Natural killer cell treated with Interleukin-12 subunit alpha and Interleukin-12 subunit beta and Interleukin-15 and Interleukin-18, amount 100 ng/mL, for 72 hours (primary cell): ENCODE measurements around the gene PTBP3. TPM values are rescaled to one million over a fixed set of nuclear protein-coding genes. Genes with fewer than 3 reads are reported as not detected.
"Not testable (repeated sequence)": the region's sequence is repeated elsewhere in the genome, so short reads cannot be mapped to it uniquely, and the experiment has no call there.

Experiments used
- ATAC-seq, 2 donors: fragments of 150-1000 bp; cut with Tn5 transposase in 1 of 2; sonication (Bioruptor Pico), chemical (Tn5 transposase) in 1 of 2; 2 replicates each; pipeline ENCODE4 v1.10.0; 2021
- DNase-seq: peaks from one replicate; pipeline ENCODE4 v3.0.0; 2022; ENCODE audit warnings: low spot score
- H3K27ac Mint-ChIP-seq, 2 donors: 1 replicate in 1 of 2; 2 replicates in 1 of 2; pipeline ENCODE4 v1.8.0; 2022; ENCODE audit warnings: mixed read lengths in 2 of 2, mild to moderate bottlenecking in 1 of 2, moderate library complexity in 1 of 2
- H3K27me3 Mint-ChIP-seq, 2 donors: 1 replicate in 1 of 2; 2 replicates in 1 of 2; pipeline ENCODE4 v1.8.0; 2022; ENCODE audit warnings: mixed read lengths in 2 of 2
- H3K36me3 Mint-ChIP-seq: one replicate; pipeline ENCODE4 v1.8.0; 2022; ENCODE audit warnings: mixed read lengths
- H3K4me1 Mint-ChIP-seq, 2 donors: 1 replicate in 1 of 2; 2 replicates in 1 of 2; pipeline ENCODE4 v1.8.0; 2022; ENCODE audit warnings: low read depth in 2 of 2, mixed read lengths in 2 of 2, mild to moderate bottlenecking in 1 of 2
- H3K4me3 Mint-ChIP-seq: one replicate; pipeline ENCODE4 v1.8.0; 2022; ENCODE audit warnings: mixed read lengths
- H3K9me3 Mint-ChIP-seq: 2 replicates; pipeline ENCODE4 v1.8.0; 2022; ENCODE audit warnings: mixed read lengths
- total RNA-seq, 2 donors: library from RNA; stranded (reverse); gene quantifications; one replicate each; pipeline ENCODE4 v1.2.3, GENCODE V29; 2022

Gene PTBP3, protein sequence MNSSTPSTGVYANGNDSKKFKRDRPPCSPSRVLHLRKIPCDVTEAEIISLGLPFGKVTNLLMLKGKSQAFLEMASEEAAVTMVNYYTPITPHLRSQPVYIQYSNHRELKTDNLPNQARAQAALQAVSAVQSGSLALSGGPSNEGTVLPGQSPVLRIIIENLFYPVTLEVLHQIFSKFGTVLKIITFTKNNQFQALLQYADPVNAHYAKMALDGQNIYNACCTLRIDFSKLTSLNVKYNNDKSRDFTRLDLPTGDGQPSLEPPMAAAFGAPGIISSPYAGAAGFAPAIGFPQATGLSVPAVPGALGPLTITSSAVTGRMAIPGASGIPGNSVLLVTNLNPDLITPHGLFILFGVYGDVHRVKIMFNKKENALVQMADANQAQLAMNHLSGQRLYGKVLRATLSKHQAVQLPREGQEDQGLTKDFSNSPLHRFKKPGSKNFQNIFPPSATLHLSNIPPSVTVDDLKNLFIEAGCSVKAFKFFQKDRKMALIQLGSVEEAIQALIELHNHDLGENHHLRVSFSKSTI
- total RNA-seq, result 100 to 1,000 TPM; 123 to 143 TPM

DNA sequence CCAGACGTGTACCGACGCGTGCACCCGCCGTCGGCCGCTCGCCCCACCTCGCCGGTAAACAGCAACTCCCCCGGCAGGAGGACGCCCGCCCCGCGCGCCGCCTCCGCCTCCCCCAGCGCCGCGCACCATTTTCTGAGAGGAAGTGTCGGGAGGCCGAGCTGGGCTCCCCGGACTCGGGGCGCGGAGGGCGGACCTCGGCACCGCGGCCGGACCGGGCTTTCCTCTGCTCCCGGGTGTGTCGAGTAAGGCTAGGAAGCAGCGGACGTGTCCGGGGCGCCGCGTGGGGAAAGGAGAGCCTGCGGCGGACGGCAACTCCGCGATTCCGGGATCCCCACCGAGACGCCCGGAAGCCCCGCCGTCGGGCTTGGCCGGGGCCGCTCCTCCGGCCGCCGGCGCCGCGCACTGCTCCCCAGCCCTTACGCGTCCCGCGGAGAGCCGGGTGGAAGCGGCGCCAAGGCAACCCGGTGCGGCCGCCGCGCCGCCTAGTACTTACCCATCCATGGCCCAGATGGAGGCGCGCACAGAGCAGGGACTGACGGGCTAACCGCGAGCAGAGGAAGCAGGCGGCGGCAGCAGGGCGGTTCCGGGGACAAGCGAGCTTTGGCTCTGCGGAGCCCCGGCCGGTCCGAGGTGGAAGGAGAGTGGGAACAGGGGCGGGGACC lies at the start of gene PTBP3:
Gene PTBP3 (minus strand): TSS at position 643 of the 662 bp plus-strand sequence. CDS start 35,754 bp downstream, outside the sequence.
- peak within 1 kb of the TSS; percentile 88 for H3K4me3 Mint-ChIP-seq
- peak within 1 kb of the TSS; percentile 90 to 94 for H3K27ac Mint-ChIP-seq
- peak; percentile 76 to 78 for ATAC-seq
- H3K4me1 Mint-ChIP-seq, result peaks cover 29 to 33% of the 10 kb centered on the region in 2 donors
- no peaks in the 10 kb centered on the region for H3K36me3 Mint-ChIP-seq
- no peaks in the 10 kb centered on the region for H3K9me3 Mint-ChIP-seq
- H3K27me3 Mint-ChIP-seq, result no peaks in the 10 kb centered on the region
- DNase-seq, result peak; percentile 90

DNA sequence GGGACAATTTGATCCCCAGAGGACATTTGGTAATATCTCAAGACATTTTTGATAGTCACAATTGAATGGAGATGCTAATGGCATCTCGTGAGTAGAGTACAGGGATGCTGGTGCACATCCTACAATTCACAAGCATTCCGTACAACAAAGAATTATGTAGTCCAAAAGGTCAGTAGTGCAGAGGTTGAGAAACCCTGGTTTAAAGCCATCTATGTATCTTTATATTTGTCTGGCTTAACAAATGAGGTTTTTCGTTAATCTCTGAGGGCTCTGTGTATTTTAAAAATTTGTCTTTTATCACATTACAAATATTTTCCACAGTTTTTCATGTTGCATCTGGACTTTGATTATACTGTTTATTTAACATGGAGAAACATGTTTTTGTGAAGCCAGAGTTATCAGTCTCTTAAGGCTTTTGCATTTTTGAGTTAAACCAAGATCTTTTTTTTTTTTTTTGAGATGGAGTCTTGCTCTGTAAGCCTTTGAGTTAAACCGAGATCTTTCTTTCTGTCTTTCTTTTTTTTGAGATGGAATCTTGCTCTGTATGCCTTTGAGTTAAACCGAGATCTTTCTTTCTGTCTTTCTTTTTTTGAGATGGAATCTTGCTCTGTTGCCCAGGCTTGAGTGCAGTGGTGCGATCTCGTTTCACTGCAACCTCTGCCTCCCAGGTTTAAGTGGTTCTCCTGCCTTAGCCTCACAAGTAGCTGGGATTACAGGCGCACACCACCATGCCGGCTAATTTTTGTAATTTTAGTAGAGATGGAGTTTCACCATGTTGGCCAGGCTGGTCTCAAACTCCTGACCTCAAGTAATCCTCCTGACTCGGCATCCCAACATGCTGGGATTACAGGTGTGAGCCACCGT lies 49.3 kb upstream of the PTBP3 start:
- H3K4me3 Mint-ChIP-seq, result no peak overlapping the region
- H3K4me1 Mint-ChIP-seq, result peaks cover 29 to 43% of the 10 kb centered on the region in 2 donors
- no peaks in the 10 kb centered on the region for H3K9me3 Mint-ChIP-seq
- H3K36me3 Mint-ChIP-seq, result no peaks in the 10 kb centered on the region
- no peaks in the 10 kb centered on the region for H3K27me3 Mint-ChIP-seq
- ATAC-seq, result no peak
- H3K27ac Mint-ChIP-seq, result no peak overlapping the region
- DNase-seq, result no peak

DNA sequence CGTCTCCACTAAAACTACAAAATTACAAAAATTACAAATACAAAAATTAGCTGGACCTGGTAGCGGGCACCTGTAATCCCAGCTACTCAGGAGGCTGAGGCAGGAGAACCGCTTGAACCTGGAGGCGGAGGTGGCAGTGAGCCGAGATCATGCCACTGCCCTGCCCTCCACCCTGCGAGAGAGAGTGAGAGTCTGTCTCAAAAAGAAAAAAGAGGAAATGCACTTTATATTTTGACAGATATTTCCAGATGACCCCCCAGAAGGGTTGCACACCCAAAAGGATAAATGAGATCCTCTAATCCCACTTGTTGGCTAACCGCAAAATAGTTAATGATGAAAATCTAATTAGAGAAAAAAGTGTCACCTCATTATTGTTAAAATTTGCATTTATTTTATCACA lies 48.6 kb upstream of the PTBP3 start:
- peaks cover 33 to 48% of the 10 kb centered on the region in 2 donors for H3K4me1 Mint-ChIP-seq
- H3K27ac Mint-ChIP-seq, result peak overlapping the region in 1 of 2 donors; percentile 100
- ATAC-seq (no peak), DNase-seq (no peak)
- H3K4me3 Mint-ChIP-seq, result no peak overlapping the region
- H3K9me3 Mint-ChIP-seq, result no peaks in the 10 kb centered on the region
- H3K36me3 Mint-ChIP-seq, result no peaks in the 10 kb centered on the region
- no peaks in the 10 kb centered on the region for H3K27me3 Mint-ChIP-seq

DNA sequence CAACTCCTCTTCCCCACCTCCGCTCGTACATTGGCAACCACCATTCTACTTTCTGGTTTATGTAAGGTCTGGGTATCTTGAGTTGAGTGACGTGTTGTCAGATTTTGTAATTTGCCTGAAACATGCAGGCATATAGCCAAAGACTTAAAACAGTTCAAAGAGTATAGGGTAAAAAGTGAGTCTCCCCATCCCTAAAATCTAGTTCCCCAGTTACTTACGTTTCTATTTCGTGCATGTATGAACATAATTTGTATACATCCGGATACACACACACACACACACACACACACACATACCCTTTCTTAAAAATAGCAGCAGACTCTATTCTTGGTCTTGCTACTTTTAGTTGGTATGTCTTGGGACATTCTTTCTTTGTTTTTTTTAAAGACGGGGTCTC lies 47.4 kb upstream of the PTBP3 start:
- H3K9me3 Mint-ChIP-seq, result no peaks in the 10 kb centered on the region
- no peaks in the 10 kb centered on the region for H3K27me3 Mint-ChIP-seq
- no peaks in the 10 kb centered on the region for H3K36me3 Mint-ChIP-seq
- ATAC-seq, result no peak
- H3K4me1 Mint-ChIP-seq, result peaks cover 34 to 42% of the 10 kb centered on the region in 2 donors
- peak overlapping the region; percentile 99 for H3K4me3 Mint-ChIP-seq
- peak overlapping the region; percentile 99 to 100 for H3K27ac Mint-ChIP-seq
- no peak for DNase-seq

DNA sequence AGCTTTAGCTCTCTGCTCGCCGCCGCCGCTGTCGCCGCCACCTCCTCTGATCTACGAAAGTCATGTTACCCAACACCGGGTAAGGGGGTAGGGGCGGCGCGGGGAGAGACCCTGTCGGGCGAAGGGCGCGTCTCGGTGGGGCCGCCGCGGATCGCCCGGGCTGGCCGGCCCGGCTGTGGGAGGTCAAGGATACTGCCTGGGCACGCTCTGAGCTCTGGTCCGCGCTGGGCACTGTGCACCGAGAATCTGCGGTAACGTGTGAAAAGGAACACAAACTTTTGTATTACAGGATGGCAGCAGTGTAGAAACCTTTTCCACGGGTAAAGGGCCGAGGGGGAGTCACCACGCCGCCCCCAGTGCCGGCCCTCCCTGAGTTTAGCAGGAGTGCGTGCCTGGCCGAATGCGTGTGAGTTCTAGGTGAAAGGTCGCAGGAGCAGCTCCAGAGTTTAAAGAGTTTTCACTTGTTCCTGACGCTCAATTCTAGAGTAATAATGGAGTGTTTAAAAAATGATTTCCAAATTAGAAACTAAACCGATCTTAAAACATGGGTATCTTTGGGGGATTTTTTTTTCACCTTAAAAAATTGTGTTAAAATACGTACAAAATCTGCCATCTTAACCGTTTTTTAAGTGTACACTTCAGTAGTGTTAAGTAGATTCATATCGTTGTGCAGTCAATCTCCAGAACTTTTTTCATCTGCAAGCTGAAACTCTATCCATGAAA lies 46.8 kb upstream of the PTBP3 start, which contains the start of gene HSDL2:
Gene HSDL2 (plus strand): TSS at position 7 of the 723 bp plus-strand sequence. CDS start 56 bp downstream, at position 63.
- peaks cover 37 to 43% of the 10 kb centered on the region in 2 donors for H3K4me1 Mint-ChIP-seq
- no peaks in the 10 kb centered on the region for H3K9me3 Mint-ChIP-seq
- peak within 1 kb of the TSS; percentile 99 to 100 for H3K27ac Mint-ChIP-seq
- ATAC-seq (peak; percentile 7 to 34), DNase-seq (no peak)
- no peaks in the 10 kb centered on the region for H3K36me3 Mint-ChIP-seq
- H3K4me3 Mint-ChIP-seq, result peak within 1 kb of the TSS; percentile 99
- H3K27me3 Mint-ChIP-seq, result no peaks in the 10 kb centered on the region

DNA sequence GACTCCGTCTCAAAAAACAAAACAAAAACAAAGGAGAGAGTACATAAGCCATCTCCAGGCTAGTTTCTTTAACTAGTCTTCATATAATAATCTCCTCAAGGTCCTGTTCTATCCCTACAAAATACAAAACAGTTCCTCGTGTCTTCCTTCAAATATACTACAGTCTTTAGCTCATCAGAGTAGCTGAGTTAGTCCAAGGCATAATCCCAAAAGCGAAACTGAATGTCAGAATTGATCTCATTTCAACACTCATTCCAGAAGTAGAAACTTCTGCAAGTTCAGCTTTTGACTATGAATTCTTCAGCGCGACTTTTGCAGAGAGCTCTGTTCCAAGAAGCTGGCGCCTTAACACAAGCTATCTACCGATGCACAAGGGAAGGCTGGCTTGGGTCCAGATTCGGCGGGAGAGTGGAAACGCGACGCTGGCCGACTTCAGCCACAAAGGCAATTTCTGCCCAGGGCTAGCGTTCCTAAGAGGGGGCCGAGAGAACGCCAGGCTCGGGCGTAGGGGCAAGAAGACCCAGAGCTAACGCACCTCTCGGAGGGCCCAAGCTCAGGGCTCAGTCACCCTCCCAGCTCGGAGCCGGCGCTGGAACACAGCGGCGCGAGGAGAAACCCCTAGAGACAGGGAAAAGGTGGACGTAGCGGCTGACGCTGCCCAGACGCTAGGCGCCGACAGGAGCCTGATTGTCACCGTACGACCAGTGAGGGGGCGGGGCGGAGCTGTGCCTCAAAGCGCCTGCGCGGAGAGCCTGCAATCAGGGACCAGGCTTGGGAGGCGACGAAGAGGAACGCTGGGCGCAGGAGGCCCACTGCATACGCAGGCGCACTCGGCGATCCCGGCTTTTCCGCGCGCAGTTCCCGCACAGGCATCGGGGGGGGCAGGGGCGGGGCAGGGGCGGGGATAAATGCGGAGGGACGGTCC lies 46.0 kb upstream of the PTBP3 start:
- no peaks in the 10 kb centered on the region for H3K36me3 Mint-ChIP-seq
- H3K9me3 Mint-ChIP-seq, result no peaks in the 10 kb centered on the region
- peaks cover 40 to 46% of the 10 kb centered on the region in 2 donors for H3K4me1 Mint-ChIP-seq
- H3K4me3 Mint-ChIP-seq, result peak overlapping the region; percentile 99
- DNase-seq (peak; percentile 99), ATAC-seq (peak; percentile 96)
- H3K27ac Mint-ChIP-seq, result peak overlapping the region; percentile 99 to 100
- no peaks in the 10 kb centered on the region for H3K27me3 Mint-ChIP-seq

DNA sequence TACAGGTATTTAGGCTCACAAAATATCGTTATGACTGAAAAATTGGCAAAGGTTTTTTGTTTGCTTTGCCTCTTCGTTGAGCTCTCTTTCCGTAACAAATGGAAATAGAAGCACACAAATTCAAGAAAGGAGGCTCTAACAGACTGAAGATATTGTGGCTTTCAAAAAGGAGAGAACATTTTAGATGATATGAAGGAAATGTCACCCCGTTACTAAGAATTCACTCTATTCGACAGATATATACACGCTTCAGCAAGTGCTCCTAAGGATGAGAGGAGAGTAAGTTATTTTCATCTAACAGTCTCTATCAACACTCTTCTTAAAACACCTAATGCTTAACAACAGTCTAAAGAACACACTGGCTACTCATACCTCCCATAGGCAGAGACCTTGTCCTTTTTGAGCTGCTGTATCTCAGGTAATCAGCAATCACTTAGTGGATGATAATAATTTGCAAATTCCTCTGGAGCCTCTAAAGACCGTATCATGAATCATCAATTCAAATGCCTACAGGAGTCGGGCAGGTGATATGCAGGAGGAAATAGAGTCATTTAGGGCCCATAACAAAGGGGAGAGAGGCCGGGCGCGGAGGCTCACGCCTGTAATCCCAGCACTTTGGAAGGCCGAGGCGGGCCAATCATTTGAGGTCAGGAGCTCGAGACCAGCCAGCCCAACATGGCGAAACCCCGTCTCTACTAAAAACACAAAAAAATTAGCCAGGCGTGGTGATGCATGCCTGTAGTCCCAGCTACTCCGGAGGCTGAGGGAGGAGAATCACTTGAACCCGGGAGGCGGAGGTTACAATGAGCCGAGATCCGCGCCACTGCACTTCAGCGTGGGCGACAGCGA lies 45.1 kb upstream of the PTBP3 start:
- H3K9me3 Mint-ChIP-seq, result no peaks in the 10 kb centered on the region
- H3K27ac Mint-ChIP-seq, result peak overlapping the region; percentile 99 to 100
- ATAC-seq, result peak; percentile 0 to 1
- H3K4me3 Mint-ChIP-seq, result peak overlapping the region; percentile 99
- peaks cover 41 to 53% of the 10 kb centered on the region in 2 donors for H3K4me1 Mint-ChIP-seq
- no peak for DNase-seq
- no peaks in the 10 kb centered on the region for H3K36me3 Mint-ChIP-seq
- no peaks in the 10 kb centered on the region for H3K27me3 Mint-ChIP-seq

DNA sequence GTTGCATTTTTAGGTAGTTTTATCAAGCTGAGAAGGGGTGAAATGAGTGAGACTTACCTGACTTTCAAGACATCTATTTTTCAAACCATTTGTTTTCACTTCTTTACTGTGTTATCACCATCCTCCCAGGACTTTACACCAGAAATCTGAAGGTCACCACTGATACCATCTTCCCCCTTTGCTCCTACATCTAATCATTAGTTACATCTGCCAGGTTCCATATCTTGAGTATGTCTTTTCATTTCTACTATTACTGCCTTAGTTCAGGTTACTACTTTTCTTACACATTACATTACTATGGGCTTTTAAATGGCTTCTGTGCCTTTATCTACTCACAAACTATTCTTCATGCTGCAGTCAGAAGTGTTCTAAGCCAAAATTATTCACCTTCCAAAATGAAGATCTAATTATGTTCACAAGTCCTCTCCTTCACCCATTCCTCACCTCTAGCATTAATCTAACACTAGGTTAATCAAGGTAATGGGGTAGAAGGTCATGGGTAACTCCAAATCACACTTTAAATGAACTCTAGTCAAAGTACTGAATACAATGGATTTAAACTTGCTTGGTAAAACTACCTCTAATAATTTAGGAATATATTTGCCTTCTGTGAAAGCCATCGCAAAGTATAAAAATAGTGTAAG lies 44.4 kb upstream of the PTBP3 start:
- peak overlapping the region; percentile 99 for H3K4me3 Mint-ChIP-seq
- H3K9me3 Mint-ChIP-seq, result no peaks in the 10 kb centered on the region
- peaks cover 43 to 52% of the 10 kb centered on the region in 2 donors for H3K4me1 Mint-ChIP-seq

DNA sequence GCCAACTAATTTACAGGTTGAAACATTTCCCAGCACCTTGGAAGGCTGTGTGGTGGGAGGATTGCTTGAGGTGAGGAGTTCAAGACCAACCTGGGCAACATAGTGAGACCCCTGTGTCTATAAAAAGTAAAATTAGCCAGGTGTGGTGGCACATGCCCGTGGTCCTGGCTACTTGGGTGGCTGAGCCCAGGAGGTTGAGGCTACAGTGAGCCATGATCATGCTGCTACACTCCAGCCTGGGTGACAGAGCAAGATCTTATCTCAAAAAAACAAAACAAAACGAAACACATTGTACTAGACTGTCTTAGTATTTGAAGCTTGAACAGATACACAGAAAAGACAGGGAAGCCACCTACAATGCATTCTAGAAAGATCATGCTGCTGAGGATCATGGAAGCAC lies 43.7 kb upstream of the PTBP3 start:
- Mint-ChIP-seq H3K27me3 (no peaks in the 10 kb centered on the region), H3K9me3 (no peaks in the 10 kb centered on the region), H3K4me3 (peak overlapping the region; percentile 99), H3K36me3 (no peaks in the 10 kb centered on the region), H3K4me1 (peaks cover 43 to 48% of the 10 kb centered on the region in 2 donors), H3K27ac (peak overlapping the region; percentile 37 to 99)
- no peak for DNase-seq
- ATAC-seq, result no peak

More for the DNA sequence above, 44.4 kb upstream of the PTBP3 start:
- peak overlapping the region; percentile 99 to 100 for H3K27ac Mint-ChIP-seq
- DNase-seq, result no peak
- no peaks in the 10 kb centered on the region for H3K36me3 Mint-ChIP-seq
- H3K27me3 Mint-ChIP-seq, result no peaks in the 10 kb centered on the region
- ATAC-seq, result no peak

DNA sequence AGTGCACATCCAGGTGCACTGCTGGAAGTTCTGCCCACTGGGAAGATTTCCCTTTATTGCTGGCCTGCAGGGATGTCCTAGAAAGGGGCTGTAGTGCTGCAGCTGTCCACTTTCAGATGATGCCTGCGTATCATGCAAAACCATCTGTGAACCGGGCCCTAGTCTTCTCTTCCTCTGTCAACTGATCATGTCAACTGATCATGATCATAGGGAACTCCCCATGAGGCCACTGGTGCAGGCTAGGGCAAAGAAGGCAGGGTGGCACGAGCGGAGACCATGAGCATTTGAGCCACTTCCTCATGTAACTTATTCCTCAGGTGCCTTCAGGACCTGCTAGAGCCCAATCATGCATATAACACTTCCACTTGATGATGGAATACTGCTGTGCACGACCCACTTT lies 41.9 kb upstream of the PTBP3 start:
- Mint-ChIP-seq H3K9me3 (no peaks in the 10 kb centered on the region), H3K4me1 (peaks cover 31 to 35% of the 10 kb centered on the region in 2 donors), H3K36me3 (peaks cover 5% of the 10 kb centered on the region), H3K4me3 (no peak overlapping the region), H3K27ac (no peak overlapping the region), H3K27me3 (no peaks in the 10 kb centered on the region)
- ATAC-seq (no peak), DNase-seq (no peak)

DNA sequence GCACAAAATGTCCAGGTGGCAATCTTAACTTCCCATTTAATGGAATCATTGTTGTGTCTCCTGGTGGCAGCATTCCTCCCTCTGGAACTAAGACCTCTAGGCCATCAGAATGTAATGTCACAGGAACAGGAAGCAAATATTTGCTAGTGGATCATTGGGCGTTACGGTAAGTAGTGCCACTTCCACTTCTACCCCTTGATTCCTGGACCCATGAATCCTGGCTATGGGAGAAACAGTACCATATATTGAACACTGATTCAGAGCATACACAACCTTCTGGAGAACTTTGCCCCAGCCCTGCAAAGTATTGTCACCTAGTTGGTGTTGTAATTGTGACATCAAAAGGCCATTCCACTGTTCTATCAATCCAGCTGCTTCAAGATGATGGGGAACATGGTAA lies 40.8 kb upstream of the PTBP3 start:
- H3K27ac Mint-ChIP-seq, H3K27me3 Mint-ChIP-seq, DNase-seq, H3K36me3 Mint-ChIP-seq, ATAC-seq, H3K9me3 Mint-ChIP-seq, H3K4me3 Mint-ChIP-seq: not testable (repeated sequence)
- H3K4me1 Mint-ChIP-seq, result peaks cover 28 to 32% of the 10 kb centered on the region in 2 donors
